Mammary epithelial cell (primary cell): ENCODE data around the gene QKI.

Source experiments
- EZH2 ChIP-seq: IDR thresholded peaks from 2 replicates; pipeline ENCODE4 v1.6.1; 2012; ENCODE audit warnings: low read length, inconsistent platforms, borderline replicate concordance
- TF ChIP-seq, protein P1 (sequence below), 2 donors: IDR thresholded peaks in 1 of 2; conservative IDR thresholded peaks in 1 of 2; 2 replicates each; pipeline ENCODE4 v1.5.1; 2011 to 2012; ENCODE audit warnings: inconsistent platforms in 2 of 2, low read length in 2 of 2, mild to moderate bottlenecking in 2 of 2, control low read depth in 1 of 2, low read depth in 1 of 2; ENCODE audit not compliant: insufficient read depth in 1 of 2; ENCODE audit errors: extremely low read depth in 1 of 2

DNA sequence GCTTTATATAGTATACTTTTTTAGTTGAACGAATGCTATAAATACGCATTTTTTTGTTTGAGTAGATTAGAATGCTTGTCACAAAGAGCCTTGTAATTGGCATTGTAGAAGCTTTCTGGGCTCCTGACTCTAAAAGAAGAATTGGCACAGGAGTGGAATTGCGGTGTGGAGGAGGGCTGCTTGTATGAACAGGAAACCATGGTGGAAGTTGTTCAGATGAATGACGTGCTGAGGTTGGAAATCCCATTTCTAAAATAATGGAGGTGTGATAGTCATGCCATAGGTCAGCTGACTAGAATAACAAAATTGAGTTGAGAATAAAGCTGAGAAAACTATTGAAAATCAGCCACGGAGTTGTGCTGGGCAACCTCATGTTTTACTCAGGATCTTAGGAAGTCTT is 174.9 kb downstream of the QKI start:
- TF ChIP-seq, protein P1, sequence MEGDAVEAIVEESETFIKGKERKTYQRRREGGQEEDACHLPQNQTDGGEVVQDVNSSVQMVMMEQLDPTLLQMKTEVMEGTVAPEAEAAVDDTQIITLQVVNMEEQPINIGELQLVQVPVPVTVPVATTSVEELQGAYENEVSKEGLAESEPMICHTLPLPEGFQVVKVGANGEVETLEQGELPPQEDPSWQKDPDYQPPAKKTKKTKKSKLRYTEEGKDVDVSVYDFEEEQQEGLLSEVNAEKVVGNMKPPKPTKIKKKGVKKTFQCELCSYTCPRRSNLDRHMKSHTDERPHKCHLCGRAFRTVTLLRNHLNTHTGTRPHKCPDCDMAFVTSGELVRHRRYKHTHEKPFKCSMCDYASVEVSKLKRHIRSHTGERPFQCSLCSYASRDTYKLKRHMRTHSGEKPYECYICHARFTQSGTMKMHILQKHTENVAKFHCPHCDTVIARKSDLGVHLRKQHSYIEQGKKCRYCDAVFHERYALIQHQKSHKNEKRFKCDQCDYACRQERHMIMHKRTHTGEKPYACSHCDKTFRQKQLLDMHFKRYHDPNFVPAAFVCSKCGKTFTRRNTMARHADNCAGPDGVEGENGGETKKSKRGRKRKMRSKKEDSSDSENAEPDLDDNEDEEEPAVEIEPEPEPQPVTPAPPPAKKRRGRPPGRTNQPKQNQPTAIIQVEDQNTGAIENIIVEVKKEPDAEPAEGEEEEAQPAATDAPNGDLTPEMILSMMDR (conservative IDR thresholded peaks at IDR 0.05 in 1 of 2, IDR thresholded peaks at IDR 0.05 in 1 of 2; ENCODE audit: extremely low read depth in 1 of 2, insufficient read depth in 1 of 2, low read depth in 1 of 2, low read length in 2 of 2) = no peak
- TF ChIP-seq EZH2 = no peak
